NCI-H1930 (cell line): ENCODE results near the gene SLC25A5.
"Not testable (repeated sequence)": the region's sequence is repeated elsewhere in the genome, so short reads cannot be mapped to it uniquely, and the experiment has no call there.

Experiments used
- DNase-seq, 2 experiments: peaks; one replicate each; lab custom pipeline; 2025; lab: John Stamatoyannopoulos, UW

SLC25A5 gene

GRCh38 chrX:119467842-119468550 lies at the start of gene SLC25A5:
SLC25A5 (plus strand) TSS chrX:119468444; CDS start chrX:119468516, 72 bp downstream.
- DNase-seq, result peak; percentile 62 to 80

DNA sequence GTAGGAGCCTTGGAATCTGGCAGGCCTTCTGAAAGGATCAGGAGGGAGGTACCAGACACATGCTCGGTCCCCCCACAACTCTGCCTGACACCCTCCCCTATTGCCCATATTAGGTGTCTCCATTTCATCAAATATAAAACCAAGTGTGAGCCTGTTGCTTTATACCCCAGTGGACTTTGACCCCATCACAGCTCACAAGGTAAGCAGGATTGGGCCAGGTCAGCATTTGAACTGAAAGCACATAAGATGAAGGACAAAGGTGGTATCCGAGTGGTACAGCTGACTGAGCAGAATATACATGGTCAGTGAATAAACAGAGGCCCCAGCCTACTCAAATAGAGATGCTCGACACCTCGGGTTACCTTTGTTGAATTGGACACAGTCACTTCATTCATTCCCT lies 49.1 kb upstream of the SLC25A5 start:
- DNase-seq, result no peak

GRCh38 chrX:119419898-119420297 lies 48.3 kb upstream of the SLC25A5 start:
- no peak for DNase-seq

DNA sequence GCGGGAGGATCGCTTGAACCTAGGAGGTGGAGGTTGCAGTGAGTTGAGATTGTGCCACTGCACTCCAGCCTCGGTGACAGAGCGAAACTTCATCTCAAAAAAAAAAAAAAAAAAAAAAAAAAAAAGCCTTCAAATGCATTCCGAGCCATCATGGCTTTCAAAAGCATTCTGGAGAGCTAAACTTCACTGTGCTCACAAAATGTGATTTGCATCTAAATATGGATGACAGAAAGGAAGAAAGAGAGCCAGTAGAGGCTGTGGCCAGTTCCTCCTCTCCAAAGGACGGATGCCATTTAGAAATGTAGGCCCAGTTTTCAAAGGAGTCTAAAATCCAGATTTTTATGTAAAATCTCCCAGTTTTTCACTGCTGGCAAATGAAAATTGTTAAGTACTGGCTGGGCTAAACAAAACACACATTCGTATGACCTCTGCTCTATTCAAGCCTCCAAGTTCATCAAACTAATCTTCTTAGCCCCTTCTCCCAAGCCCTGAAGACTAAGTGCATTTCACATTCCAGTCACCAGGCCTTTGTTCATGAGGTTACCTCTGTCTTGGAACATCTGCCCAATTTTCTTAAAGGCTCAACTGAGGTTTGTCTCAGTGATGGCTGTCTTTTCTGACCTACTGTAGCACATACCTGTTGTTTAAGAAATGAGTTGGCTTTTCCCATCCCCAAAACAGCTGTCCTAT lies 47.1 kb upstream of the SLC25A5 start:
- no peak for DNase-seq

- DNase-seq, result no peak
These were observed 44.6 kb upstream of the SLC25A5 start for GRCh38 chrX:119423631-119424030.

DNA sequence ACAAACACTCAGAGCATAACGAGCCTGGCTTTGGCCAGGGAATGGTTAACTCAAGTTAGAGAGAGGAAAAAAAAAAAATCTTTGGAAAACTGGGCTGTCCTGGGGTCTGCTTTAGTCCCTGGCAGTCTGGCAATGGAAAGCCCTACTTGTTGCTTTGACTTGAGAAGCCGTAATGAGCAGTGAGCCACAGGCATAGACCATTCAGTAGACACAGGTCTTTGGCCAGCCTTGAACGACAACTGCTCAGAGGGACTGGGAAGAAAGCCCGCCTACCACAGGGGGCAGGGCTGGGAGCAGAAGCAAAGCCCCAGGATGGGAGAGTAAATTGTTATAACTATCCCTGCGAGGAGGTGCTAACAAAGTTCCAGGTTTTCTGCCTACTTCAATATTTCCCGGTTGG lies 43.2 kb upstream of the SLC25A5 start:
- no peak for DNase-seq

DNA sequence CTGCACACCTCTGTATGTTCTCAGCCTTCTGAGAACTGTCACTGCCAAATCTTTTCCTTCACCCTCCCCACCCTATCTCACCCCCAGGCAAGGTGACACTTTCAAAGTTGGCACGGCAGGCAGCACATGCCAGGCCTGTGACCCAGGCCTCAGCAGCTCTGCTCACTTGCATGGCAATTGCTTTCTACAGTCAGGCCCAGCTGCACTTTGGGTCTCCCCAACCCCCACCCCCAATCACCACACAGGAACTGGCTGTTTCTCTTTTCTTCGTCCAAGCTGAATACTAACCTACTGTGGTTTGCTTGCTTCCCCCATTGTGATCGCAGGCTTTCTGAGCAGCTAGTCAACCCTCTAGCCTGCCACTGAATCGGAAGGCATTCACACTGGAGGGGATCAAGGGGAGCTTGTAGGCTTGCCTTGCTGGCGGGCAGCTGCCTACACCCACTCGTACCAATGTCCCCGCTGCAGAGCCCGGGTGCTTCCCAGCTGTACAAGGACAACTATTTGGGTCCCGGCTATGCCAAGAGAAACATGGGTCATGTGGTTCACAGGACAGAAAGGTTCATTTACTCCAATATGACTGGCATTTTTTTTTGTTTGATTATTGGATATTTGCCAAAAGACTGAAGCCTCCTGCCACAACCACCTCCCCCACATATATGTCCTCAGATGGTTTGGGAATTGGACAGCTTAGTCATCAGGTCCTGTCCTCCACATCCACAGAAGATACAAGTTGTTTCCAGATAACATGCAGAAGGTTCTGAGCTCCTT lies 41.0 kb upstream of the SLC25A5 start:
- DNase-seq, result no peak

- no peak for DNase-seq
These were observed 40.5 kb upstream of the SLC25A5 start for GRCh38 chrX:119427795-119428185.

DNA sequence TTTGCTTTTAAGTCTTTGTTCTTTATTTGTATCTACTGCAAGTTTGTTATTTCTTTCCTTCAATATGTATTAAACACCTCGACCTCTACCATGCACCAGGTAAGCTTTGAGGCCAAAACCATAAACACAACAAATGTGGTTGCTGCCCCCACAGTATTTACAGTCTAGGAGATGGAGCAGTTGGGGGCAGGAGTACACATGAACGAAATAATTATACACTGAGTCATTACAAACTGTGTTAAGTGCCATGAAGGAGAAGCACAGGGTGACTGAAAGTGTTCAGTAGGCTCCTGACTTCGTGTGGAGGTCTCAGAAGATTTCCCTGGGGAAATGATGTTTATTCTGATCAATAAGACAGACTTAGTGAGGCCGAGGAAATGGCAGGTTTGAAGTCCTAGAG lies 38.8 kb upstream of the SLC25A5 start:
- no peak for DNase-seq

DNA sequence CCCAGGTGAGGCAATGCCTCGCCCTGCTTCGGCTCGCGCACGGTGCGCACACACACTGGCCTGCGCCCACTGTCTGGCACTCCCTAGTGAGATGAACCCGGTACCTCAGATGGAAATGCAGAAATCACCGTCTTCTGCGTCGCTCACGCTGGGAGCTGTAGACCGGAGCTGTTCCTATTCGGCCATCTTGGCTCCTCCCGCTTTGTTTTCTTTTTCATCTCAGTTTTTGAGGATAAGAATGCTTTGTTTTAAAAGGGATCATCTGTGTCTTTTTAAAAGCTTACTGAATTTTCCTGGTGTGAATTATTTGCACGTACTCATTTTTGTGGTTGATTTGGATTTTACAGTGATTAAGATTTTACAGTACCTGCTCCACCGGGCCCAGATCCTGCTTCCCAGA lies 26.9 kb upstream of the SLC25A5 start:
- not testable (repeated sequence) for DNase-seq

GRCh38 chrX:119442286-119442685 lies 26.0 kb upstream of the SLC25A5 start:
- no peak for DNase-seq

GRCh38 chrX:119453202-119453601 lies 15.0 kb upstream of the SLC25A5 start:
- no peak for DNase-seq

DNA sequence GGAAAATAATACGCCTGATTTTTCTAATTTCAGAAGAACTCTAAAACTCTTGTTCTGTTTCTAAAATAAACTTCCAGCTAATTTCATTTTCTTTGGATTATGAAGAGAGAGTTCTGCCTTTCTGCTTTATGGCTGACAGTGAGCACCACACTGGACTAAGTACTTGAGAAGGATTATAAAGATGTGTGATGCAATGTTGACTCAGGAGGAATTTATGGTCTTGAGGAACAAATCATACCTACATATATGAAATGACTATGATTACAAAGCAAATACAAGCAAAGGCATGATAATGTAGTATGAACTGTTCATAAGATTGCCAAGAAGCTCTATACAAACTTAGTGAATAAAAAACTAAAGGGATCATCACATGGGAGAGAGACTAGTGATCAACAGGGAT lies 13.0 kb upstream of the SLC25A5 start:
- DNase-seq, result no peak

- DNase-seq, result no peak
These were observed 9.1 kb upstream of the SLC25A5 start for GRCh38 chrX:119459181-119459580.

GRCh38 chrX:119465555-119465954 lies 2.7 kb upstream of the SLC25A5 start:
- DNase-seq, result no peak

- DNase-seq, result no peak
These were observed 1.3 kb upstream of the SLC25A5 start for GRCh38 chrX:119466970-119467369.

- no peak for DNase-seq
These were observed 811 bp upstream of the SLC25A5 start for GRCh38 chrX:119467433-119467832.

- DNase-seq, result peak; percentile 79 to 85
These were observed 488 bp downstream of the SLC25A5 start for GRCh38 chrX:119468551-119469312.

DNA sequence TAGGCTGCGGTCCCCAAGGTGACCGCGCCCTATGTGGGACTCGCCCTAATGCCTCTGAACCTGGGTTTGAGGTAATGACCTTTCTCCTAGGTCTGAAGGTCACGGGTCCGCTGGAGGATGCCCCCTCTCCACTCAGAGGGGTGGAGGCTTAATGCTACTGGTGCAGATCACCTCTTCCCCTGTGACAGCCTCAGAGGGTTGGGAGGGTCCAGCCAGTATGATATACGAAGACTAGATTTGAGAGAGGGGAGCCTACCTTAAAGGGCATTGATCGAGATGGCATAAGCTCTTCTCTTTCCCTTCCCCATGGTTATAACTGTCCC lies 1.0 kb downstream of the SLC25A5 start:
- no peak for DNase-seq

GRCh38 chrX:119474615-119475388 lies 6.6 kb downstream of the SLC25A5 start:
- no peak for DNase-seq

DNA sequence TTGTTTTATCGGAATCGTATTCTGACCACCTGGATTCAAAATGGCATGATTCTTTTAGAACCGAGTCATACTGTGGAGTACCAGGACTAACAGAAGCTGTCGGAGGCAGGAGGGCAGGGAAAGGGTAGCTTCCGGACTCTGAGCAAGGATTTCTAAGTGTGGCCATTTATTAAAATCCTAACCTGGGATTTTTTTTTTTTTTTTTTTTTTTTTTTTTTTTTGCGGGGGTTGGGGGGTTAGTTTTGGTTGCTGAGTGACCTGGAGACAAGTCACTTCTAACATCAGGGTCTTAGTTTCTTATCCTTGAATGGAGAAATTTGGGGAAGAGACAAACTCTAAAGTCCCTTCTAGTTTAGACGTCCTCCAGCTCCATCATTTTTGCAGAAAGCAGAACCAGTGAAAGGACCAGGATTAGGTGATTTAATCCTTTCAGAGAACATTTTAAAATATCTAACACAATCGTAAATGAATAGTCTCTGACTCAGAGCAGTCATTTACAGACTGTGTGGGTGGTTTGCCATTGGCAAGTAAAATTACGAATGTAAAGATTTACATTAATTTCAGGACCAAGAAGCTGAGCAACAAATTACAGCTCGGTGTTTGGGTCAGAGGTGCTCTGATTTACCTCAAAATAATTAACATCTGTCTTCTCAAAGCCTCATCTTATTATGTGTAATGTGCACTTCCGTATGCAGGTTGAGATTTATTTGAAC lies 7.3 kb downstream of the SLC25A5 start:
- no peak for DNase-seq
